CD4-positive, alpha-beta T cell treated with Interleukin-15 for 4 hours (primary cell): ENCODE results near the gene TTC28.

Source experiments
- DNase-seq: peaks from one replicate; pipeline ENCODE4 v3.0.0-alpha.2; 2020; ENCODE audit warnings: low spot score

TTC28 gene

DNA sequence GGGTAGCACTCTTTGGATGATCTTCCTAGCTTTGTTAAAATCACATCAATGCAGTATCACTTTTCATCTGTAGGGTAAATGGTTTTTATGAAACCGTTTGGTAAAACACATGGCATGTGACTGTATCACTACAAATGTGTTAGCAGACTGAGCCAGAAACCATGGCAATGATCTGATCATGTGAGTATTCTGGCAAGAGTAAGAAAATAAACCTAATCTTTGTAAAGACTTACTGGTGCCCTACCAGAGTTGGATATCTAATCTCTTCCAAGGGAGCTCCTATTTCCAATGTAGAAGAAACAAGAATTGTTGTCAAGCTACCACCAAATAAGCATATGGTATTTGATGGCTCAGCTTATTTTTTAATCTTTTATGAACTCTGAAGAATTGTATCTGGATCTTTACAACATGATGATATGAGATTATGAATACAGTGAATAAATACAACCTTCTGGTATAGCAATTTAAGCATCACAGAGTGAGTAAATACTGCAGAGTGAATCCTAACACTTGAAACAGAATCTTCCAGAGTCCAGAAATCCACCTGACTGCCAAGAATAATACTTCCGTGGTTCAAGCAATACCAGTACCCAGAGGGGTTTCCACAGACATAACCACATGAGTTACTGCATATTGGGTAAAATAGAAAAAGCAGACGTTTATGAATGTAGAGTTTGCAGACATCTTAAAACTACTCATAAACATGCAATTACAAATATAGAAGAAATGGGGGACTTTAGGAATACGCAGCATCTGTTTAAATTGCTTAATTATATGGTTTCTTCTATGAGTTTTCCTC is 238.8 kb downstream of the TTC28 start:
- no peak for DNase-seq

DNA sequence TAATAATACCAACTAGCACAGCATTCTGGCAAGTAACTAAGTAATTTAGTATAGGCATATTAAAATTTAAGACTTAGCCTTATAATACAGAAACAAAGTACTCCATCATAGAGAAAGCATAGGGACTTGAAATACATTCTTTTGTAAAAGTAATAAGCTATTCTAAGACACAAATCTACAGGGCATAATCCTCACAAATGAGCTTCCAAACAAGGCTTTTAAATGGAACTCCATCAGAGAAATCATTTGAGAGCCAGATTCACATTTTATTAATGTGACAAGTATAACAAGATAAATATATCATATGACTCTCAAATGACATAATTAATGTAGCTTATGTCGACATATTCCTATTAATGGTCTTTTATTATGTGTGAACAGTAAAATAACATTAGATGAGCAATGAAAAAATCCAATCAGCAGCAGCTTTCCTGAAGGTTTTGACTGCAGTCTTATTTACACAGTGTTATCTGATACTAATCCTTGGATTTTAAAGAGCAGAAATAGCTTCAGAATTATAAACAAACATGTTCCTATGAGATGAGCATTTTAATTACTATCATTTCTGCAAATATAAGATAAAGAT is 241.4 kb downstream of the TTC28 start:
- DNase-seq, result no peak

DNA sequence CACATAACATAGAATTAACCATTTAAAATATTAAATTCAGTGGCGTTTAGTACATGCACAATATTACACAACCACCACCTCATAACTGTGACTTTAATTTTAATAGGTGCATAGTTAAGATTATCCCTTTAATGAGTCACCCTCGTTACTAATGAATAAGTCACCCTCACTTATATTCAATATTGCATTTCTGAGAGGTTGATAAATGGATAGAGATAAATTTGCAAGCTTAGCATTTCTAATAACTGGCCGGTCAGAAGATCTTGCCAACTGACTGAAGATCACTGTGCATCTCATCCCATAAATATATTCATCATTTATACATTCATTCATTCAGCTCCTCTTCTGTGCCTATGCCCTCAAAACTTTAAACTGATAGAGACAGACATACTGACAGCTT is 243.7 kb downstream of the TTC28 start:
- no peak for DNase-seq

GRCh38 chr22:28435140-28435768 is 244.4 kb downstream of the TTC28 start:
- DNase-seq, result no peak

GRCh38 chr22:28430466-28431025 is 249.1 kb downstream of the TTC28 start:
- no peak for DNase-seq

DNA sequence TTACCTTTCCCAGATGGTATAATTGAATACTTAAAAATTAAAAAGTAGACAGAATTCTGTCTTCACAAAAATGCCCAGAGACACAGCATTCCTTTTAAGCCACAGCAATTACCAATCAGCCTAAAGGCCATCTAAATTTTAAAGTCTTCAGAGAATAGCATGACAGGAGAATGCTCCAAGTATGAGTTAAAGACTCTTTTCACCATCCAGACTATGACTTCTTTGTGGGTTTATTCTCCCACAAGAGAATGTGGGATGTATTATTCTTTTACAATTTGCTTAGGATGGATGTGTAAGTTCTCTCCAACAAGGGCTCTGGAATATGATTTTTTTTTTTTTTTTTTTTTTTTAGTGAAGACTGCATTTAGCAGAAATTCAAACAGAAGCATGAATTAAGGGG is 249.9 kb downstream of the TTC28 start:
- no peak for DNase-seq

DNA sequence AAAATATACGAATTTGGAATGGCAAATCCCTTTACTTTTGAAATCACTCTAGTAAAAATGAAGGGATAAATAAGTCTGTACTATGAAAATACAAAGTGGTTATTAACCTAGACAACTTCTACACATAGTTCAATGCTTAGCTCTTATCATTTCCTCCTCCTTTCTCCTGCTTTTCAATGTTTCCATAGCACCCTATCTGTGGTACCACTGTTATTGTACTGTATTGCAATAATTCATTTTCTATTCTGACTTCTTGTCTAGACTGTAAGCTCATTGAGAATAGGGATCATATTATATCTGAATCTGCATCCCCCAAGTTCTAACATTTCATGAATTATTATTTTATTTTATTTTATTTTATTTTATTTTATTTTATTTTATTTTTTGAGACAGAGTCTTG is 251.4 kb downstream of the TTC28 start:
- DNase-seq, result no peak

- no peak for DNase-seq
Measured at GRCh38 chr22:28426346-28427132, 253.1 kb downstream of the TTC28 start.

DNA sequence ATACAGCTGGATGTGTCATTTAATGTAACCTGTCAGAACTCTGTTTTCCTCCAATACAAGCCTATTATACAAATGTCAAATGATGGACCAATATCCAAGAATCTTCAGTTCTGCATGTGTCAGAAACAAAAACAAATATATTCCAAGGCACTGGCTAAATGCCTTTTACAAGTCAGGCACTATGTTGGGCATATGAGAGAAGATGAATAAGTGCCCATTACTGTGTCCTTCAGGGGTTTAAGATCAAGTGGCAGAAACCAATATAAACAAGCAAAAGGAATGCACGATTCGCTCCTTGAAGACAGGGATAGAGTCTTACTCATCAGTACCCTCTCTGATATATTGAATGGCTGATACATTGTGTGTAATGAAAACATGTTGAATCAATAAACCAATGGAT is 254.4 kb downstream of the TTC28 start:
- DNase-seq, result no peak

GRCh38 chr22:28424427-28425080 is 255.1 kb downstream of the TTC28 start:
- DNase-seq, result no peak

GRCh38 chr22:28419919-28420318 is 259.7 kb downstream of the TTC28 start:
- no peak for DNase-seq

DNA sequence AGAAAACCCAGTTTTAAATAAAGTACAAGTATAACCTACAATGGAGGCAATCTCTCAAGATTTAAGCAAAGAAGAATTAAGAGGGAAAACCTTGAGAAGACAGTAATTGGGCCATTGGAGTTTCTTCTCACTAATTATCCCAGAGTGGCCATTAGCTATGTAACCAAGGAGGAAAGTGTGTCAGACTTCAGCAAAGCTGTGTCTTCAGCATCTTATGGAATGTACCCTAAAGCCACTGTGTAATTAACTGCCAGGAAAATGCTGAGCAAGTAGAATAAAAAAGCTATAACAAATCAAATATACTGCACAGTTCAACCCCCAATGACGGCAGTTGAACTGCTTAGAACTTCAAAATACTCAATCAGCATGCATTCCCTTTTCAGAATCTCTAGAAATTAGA is 261.6 kb downstream of the TTC28 start:
- DNase-seq, result no peak

DNA sequence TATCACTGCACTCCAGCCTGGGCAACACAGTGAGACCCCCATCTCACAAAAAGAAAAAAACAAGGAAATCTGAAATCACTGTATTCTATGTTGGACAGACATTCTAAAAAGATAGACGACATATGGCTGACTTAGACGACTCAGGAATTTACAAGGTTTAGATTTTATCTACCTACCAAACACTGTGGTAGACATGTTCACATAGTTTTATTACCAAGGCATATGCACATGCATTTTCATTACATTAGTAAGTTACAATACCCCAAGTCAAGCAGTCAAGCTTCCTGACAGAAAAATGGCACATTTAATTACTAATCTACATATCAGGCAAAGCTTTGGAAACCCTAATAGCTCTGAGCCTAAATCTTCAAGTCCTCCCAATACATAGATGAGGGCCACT is 262.2 kb downstream of the TTC28 start:
- DNase-seq, result no peak

- DNase-seq, result no peak
Measured at GRCh38 chr22:28414913-28415312, 264.7 kb downstream of the TTC28 start.

DNA sequence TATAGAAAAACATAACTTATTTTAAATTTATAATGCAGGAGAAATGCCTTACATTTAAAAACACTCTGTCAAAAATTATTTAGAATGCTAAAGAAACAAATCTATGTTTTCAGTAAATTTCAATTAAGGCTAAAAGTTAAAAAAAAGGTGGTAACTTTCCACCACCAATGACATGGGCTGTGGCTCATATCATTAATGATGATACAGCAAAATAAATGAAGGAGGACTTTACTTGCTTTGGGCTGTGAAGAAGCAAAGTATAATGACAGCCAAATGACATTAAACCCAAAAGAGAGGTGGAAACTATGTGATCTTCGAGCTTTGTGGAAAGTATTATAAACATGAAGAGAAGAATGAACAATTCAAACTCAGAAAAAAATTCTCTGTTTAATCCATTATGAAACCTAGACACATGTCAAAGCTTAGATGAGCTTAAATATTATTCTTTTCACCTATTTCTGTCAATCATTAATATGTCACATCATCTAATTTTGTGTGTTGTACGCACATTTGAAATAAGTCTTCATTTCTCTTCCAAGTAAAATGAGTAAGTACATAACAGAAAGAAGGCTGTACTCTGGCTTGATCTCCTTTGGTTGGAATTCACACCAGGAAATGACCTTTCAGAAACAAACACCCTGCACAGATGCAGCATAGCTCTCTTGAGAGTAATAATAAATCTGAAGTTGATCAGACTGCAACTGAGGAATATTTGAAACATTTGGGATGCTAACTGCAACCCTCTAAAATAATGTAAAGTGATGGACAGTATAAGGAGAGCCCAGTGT is 265.8 kb downstream of the TTC28 start:
- no peak for DNase-seq

- no peak for DNase-seq
Measured at GRCh38 chr22:28412109-28412508, 267.5 kb downstream of the TTC28 start.

GRCh38 chr22:28411125-28411524 is 268.5 kb downstream of the TTC28 start:
- no peak for DNase-seq

GRCh38 chr22:28410050-28410816 is 269.4 kb downstream of the TTC28 start:
- DNase-seq, result no peak

- no peak for DNase-seq
Measured at GRCh38 chr22:28408709-28409108, 270.9 kb downstream of the TTC28 start.

DNA sequence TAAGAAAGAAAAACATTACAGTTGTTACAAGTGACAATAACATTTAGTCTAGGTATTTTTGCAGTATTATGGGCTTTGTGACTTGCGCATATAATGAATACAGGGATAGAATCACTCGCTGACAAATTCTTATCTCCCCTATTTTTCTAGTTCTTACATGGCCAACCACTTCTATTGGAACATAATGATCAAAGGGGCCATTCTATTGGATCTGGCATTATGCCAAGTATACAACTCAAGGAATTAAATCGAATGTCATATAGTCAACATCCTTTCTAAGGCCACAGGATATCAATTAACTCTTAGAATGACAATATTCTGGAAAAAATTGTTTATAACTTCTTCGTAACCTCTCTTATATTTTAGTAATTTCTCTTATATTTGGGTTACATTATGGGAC is 272.0 kb downstream of the TTC28 start:
- DNase-seq, result no peak
